Osteoblast (primary cell): ENCODE measurements around the gene ZCCHC9. TPM values are rescaled to one million over a fixed set of nuclear protein-coding genes. Genes with fewer than 3 reads are reported as not detected.

Experiments
- DNase-seq: peaks from one replicate; pipeline ENCODE4 v3.0.0; 2011; ENCODE audit warnings: low spot score, mixed read lengths; ENCODE audit not compliant: insufficient read length; ENCODE audit errors: missing footprints
- H2AFZ ChIP-seq: 2 replicates; pipeline ENCODE4 v1.6.0; 2011; ENCODE audit warnings: mild to moderate bottlenecking, low read length
- H3K27ac ChIP-seq: 2 replicates; pipeline ENCODE4 v1.5.1; 2011; ENCODE audit warnings: mild to moderate bottlenecking, low read depth, low read length, moderate library complexity
- H3K27me3 ChIP-seq: 2 replicates; pipeline ENCODE4 v1.6.0; 2012; ENCODE audit warnings: mild to moderate bottlenecking, control low read depth, inconsistent platforms, low read length, moderate library complexity; ENCODE audit not compliant: insufficient read depth
- H3K36me3 ChIP-seq: 2 replicates; pipeline ENCODE4 v1.5.1; 2011; ENCODE audit warnings: mild to moderate bottlenecking, low read length, control low read depth, moderate library complexity; ENCODE audit not compliant: insufficient read depth
- H3K4me1 ChIP-seq: 2 replicates; pipeline ENCODE4 v1.5.1; 2011; ENCODE audit warnings: mild to moderate bottlenecking, low read length, control low read depth, moderate library complexity; ENCODE audit not compliant: insufficient read depth
- H3K4me2 ChIP-seq: 2 replicates; pipeline ENCODE4 v1.6.0; 2011; ENCODE audit warnings: mild to moderate bottlenecking, low read length; ENCODE audit not compliant: insufficient read depth
- H3K4me3 ChIP-seq: fragments of 200-600 bp; sonication (generic); 3 replicates; pipeline ENCODE4 v1.5.1; 2012; ENCODE audit warnings: mild to moderate bottlenecking, low read length, inconsistent platforms; ENCODE audit not compliant: insufficient read depth
- H3K79me2 ChIP-seq: 2 replicates; pipeline ENCODE4 v1.6.0; 2012; ENCODE audit warnings: mild to moderate bottlenecking, low read length, control low read depth, inconsistent platforms; ENCODE audit not compliant: insufficient read depth
- H3K9me3 ChIP-seq: 2 replicates; pipeline ENCODE4 v1.5.1; 2011; ENCODE audit warnings: low read depth, low read length, control low read depth
- H4K20me1 ChIP-seq: 2 replicates; pipeline ENCODE4 v1.6.0; 2012; ENCODE audit warnings: mild to moderate bottlenecking, low read length, control low read depth; ENCODE audit not compliant: insufficient read depth
- CTCF ChIP-seq: IDR thresholded peaks from 2 replicates; pipeline ENCODE4 v1.5.1; 2011; ENCODE audit warnings: mild to moderate bottlenecking, low read depth, low read length, moderate library complexity; ENCODE audit errors: extremely low read depth
- total RNA-seq: library from RNA; depleted of rRNA; stranded (reverse); fragments of >200 nt; gene quantifications from 2 replicates; pipeline ENCODE4 v1.2.3, GENCODE V29; 2012

The ZCCHC9 gene
- total RNA-seq, 1 donor: 22.1 TPM

GRCh38 chr5:81313686-81314085 is 12.3 kb downstream of the ZCCHC9 start:
- no peak for DNase-seq
- H3K4me2 ChIP-seq: no peak overlapping the region
- H3K27ac ChIP-seq: no peak overlapping the region

GRCh38 chr5:81314581-81314980 is 13.2 kb downstream of the ZCCHC9 start:
- DNase-seq: no peak
- no peaks in the 10 kb centered on the region for H3K79me2 ChIP-seq
- H4K20me1 ChIP-seq: no peaks in the 10 kb centered on the region
- H3K27ac ChIP-seq: peak overlapping the region; percentile 32
- peaks cover 7% of the 10 kb centered on the region for H3K4me1 ChIP-seq
- TF ChIP-seq CTCF: no peak
- peaks cover 37% of the 10 kb centered on the region for H3K36me3 ChIP-seq
- no peaks in the 10 kb centered on the region for H3K9me3 ChIP-seq
- H3K27me3 ChIP-seq: no peaks in the 10 kb centered on the region
- no peak overlapping the region for H3K4me3 ChIP-seq
- no peak overlapping the region for H2AFZ ChIP-seq
- H3K4me2 ChIP-seq: no peak overlapping the region

More at GRCh38 chr5:81313686-81314085, 12.3 kb downstream of the ZCCHC9 start:
- H3K79me2 ChIP-seq: no peaks in the 10 kb centered on the region
- H3K36me3 ChIP-seq: peaks cover 40% of the 10 kb centered on the region
- H3K9me3 ChIP-seq: no peaks in the 10 kb centered on the region
- H3K27me3 ChIP-seq: no peaks in the 10 kb centered on the region
- no peak overlapping the region for H2AFZ ChIP-seq
- TF ChIP-seq CTCF: no peak
- H3K4me1 ChIP-seq: peaks cover 7% of the 10 kb centered on the region
- no peak overlapping the region for H3K4me3 ChIP-seq
- H4K20me1 ChIP-seq: no peaks in the 10 kb centered on the region

GRCh38 chr5:81315336-81315735 is 13.9 kb downstream of the ZCCHC9 start:
- Histone ChIP-seq H3K4me3 (no peak overlapping the region), H3K4me2 (no peak overlapping the region), H3K4me1 (peaks cover 7% of the 10 kb centered on the region), H3K27ac (peak overlapping the region; percentile 53), H4K20me1 (no peaks in the 10 kb centered on the region), H3K36me3 (peaks cover 33% of the 10 kb centered on the region), H3K79me2 (no peaks in the 10 kb centered on the region), H3K27me3 (no peaks in the 10 kb centered on the region), H2AFZ (no peak overlapping the region), H3K9me3 (no peaks in the 10 kb centered on the region)
- no peak for TF ChIP-seq CTCF
- peak; percentile 30 for DNase-seq

GRCh38 chr5:81315830-81316229 is 14.4 kb downstream of the ZCCHC9 start:
- Histone ChIP-seq H4K20me1 (no peaks in the 10 kb centered on the region), H3K4me1 (peaks cover 7% of the 10 kb centered on the region), H3K27me3 (no peaks in the 10 kb centered on the region), H3K36me3 (peaks cover 28% of the 10 kb centered on the region), H3K4me3 (no peak overlapping the region), H3K9me3 (no peaks in the 10 kb centered on the region), H3K4me2 (no peak overlapping the region), H3K27ac (peak overlapping the region; percentile 53), H3K79me2 (no peaks in the 10 kb centered on the region), H2AFZ (no peak overlapping the region)
- no peak for DNase-seq
- no peak for TF ChIP-seq CTCF
